Choroid plexus epithelial cell (primary cell): ENCODE measurements around the gene FIBP.

Source experiments
- DNase-seq: peaks from one replicate; pipeline ENCODE4 v3.0.0-alpha.2; 2010; ENCODE audit warnings: low read depth
- H3K4me3 ChIP-seq: 2 replicates; pipeline ENCODE4 v1.5.1; 2011; ENCODE audit warnings: low read depth, mild to moderate bottlenecking, control low read depth, low read length, moderate library complexity
- CTCF ChIP-seq: conservative IDR thresholded peaks from 2 replicates; pipeline ENCODE4 v1.5.1; 2011; ENCODE audit warnings: low read depth, mild to moderate bottlenecking, control low read depth, inconsistent platforms, low read length, moderate library complexity

FIBP gene

GRCh38 chr11:65860278-65861164, 27.8 kb downstream of the FIBP start, which contains the start of gene MUS81:
TSS of gene MUS81 (plus strand) at chr11:65860433. CDS start at chr11:65860754, 321 bp downstream.
- peak; percentile 99 for DNase-seq
- TF ChIP-seq CTCF, result peak; percentile 85
- H3K4me3 ChIP-seq, result peak within 1 kb of the TSS; percentile 95

- TF ChIP-seq CTCF, result no peak
- DNase-seq, result no peak
- peak overlapping the region; percentile 95 for H3K4me3 ChIP-seq
Measured at GRCh38 chr11:65859812-65860277, 28.4 kb downstream of the FIBP start.

GRCh38 chr11:65859095-65859811, 29.0 kb downstream of the FIBP start:
- DNase-seq, result peak; percentile 99
- no peak for TF ChIP-seq CTCF
- H3K4me3 ChIP-seq, result peak overlapping the region; percentile 95

GRCh38 chr11:65858681-65859087, 29.6 kb downstream of the FIBP start:
- no peak for TF ChIP-seq CTCF
- no peak for DNase-seq
- H3K4me3 ChIP-seq, result peak overlapping the region; percentile 64

- peak within 1 kb of the TSS; percentile 92 for H3K4me3 ChIP-seq
- peak; percentile 99 for DNase-seq
- TF ChIP-seq CTCF, result no peak
Measured at GRCh38 chr11:65857853-65858680, 30.2 kb downstream of the FIBP start, which contains the start of gene CFL1. TSS of gene CFL1 (minus strand) at chr11:65858180. CDS start at chr11:65858099, 81 bp downstream.

- TF ChIP-seq CTCF, result no peak
- peak overlapping the region; percentile 92 for H3K4me3 ChIP-seq
- DNase-seq, result no peak
Measured at GRCh38 chr11:65857500-65857852, 30.8 kb downstream of the FIBP start.
